Activated T-helper 2 cell treated with anti-CD3 and anti-CD28 coated beads, Interferon-gamma antibody, Interleukin-2, Interleukin-4, amounts not matched to agents 10 μg/mL and 5 μg/mL and 100 μg/mL, durations not matched to agents 14 hours and 24 hours and 36 hours (primary cell): ENCODE data around the gene SPCS3. TPM values are rescaled to one million over a fixed set of nuclear protein-coding genes. Genes with fewer than 3 reads are reported as not detected.
"Not testable (repeated sequence)": the region's sequence is repeated elsewhere in the genome, so short reads cannot be mapped to it uniquely, and the experiment has no call there.

Experiments
- DNase-seq: peaks from one replicate; pipeline ENCODE4 v3.0.0; 2021; ENCODE audit warnings: low spot score
- H3K27ac Mint-ChIP-seq: one replicate; pipeline ENCODE4 v1.8.0; 2021; ENCODE audit warnings: mixed read lengths
- H3K27me3 Mint-ChIP-seq: one replicate; pipeline ENCODE4 v1.8.0; 2021; ENCODE audit warnings: low read depth, mixed read lengths
- H3K36me3 Mint-ChIP-seq: one replicate; pipeline ENCODE4 v1.8.0; 2021; ENCODE audit warnings: low read depth, mixed read lengths
- H3K4me1 Mint-ChIP-seq: one replicate; pipeline ENCODE4 v1.8.0; 2021; ENCODE audit warnings: low read depth, mixed read lengths
- H3K4me3 Mint-ChIP-seq: one replicate; pipeline ENCODE4 v1.8.0; 2021; ENCODE audit warnings: low read depth, mild to moderate bottlenecking, moderate library complexity, mixed read lengths
- H3K9me3 Mint-ChIP-seq: one replicate; pipeline ENCODE4 v1.8.0; 2021; ENCODE audit warnings: mixed read lengths
- intact Hi-C: fragments of 100-400 bp; cut with micrococcal nuclease; formaldehyde crosslinking; loops from one replicate; pipeline ENCODE4 v1.15.1; 2023
- total RNA-seq: library from RNA; stranded (reverse); gene quantifications from 2 replicates; pipeline ENCODE4 v1.2.3, GENCODE V29; 2022

SPCS3 gene
- total RNA-seq, 1 donor from 2014 or later: 208 TPM

GRCh38 chr4:176309046-176309445 is 10.7 kb upstream of the SPCS3 start:
- Mint-ChIP-seq H3K27ac (no peak overlapping the region), H3K4me1 (no peaks in the 10 kb centered on the region), H3K27me3 (peaks cover 24% of the 10 kb centered on the region), H3K36me3 (no peaks in the 10 kb centered on the region), H3K4me3 (no peak overlapping the region), H3K9me3 (no peaks in the 10 kb centered on the region)
- intact Hi-C loops: no loop called here
- DNase-seq: no peak

GRCh38 chr4:176309772-176310171 is 10.0 kb upstream of the SPCS3 start:
- Mint-ChIP-seq H3K36me3 (no peaks in the 10 kb centered on the region), H3K27ac (no peak overlapping the region), H3K4me1 (no peaks in the 10 kb centered on the region), H3K27me3 (peaks cover 22% of the 10 kb centered on the region), H3K9me3 (no peaks in the 10 kb centered on the region), H3K4me3 (no peak overlapping the region)
- intact Hi-C loops: no loop called here
- no peak for DNase-seq

- Mint-ChIP-seq H3K27ac (no peak overlapping the region), H3K9me3 (no peaks in the 10 kb centered on the region), H3K4me1 (peaks cover 6% of the 10 kb centered on the region), H3K27me3 (peaks cover 21% of the 10 kb centered on the region), H3K36me3 (no peaks in the 10 kb centered on the region), H3K4me3 (no peak overlapping the region)
- intact Hi-C loops: no loop called here
- DNase-seq: no peak
These were observed 6.0 kb upstream of the SPCS3 start for GRCh38 chr4:176313596-176314336.

GRCh38 chr4:176319151-176319703 is 539 bp upstream of the SPCS3 start:
- Mint-ChIP-seq H3K27me3 (peaks cover 5% of the 10 kb centered on the region), H3K9me3 (no peaks in the 10 kb centered on the region), H3K36me3 (peaks cover 29% of the 10 kb centered on the region), H3K27ac (peak overlapping the region; percentile 91), H3K4me1 (peaks cover 27% of the 10 kb centered on the region), H3K4me3 (peak overlapping the region; percentile 87)
- intact Hi-C loops: no loop called here
- DNase-seq: no peak

GRCh38 chr4:176320340-176320975 is 692 bp downstream of the SPCS3 start:
- peak overlapping the region; percentile 93 for H3K27ac Mint-ChIP-seq
- intact Hi-C loops: loop anchor here (1.0 to 10.0 kb wide), 4 partner anchors 125 to 1122 kb away; partner anchors contain the start of genes AGA, SPATA4 and WDR17
- H3K27me3 Mint-ChIP-seq: peaks cover 5% of the 10 kb centered on the region
- H3K9me3 Mint-ChIP-seq: no peaks in the 10 kb centered on the region
- peak overlapping the region; percentile 94 for H3K4me3 Mint-ChIP-seq
- peaks cover 30% of the 10 kb centered on the region for H3K4me1 Mint-ChIP-seq
- H3K36me3 Mint-ChIP-seq: peaks cover 31% of the 10 kb centered on the region
- peak; percentile 88 for DNase-seq

GRCh38 chr4:176320976-176321361 is 1.2 kb downstream of the SPCS3 start:
- intact Hi-C loops: loop anchor here (1.0 to 10.0 kb wide), 4 partner anchors 126 to 1121 kb away; partner anchors contain the start of genes AGA, SPATA4 and WDR17
- H3K4me1 Mint-ChIP-seq: peaks cover 30% of the 10 kb centered on the region
- H3K27ac Mint-ChIP-seq: peak overlapping the region; percentile 93
- H3K36me3 Mint-ChIP-seq: peaks cover 31% of the 10 kb centered on the region
- peak overlapping the region; percentile 94 for H3K4me3 Mint-ChIP-seq
- DNase-seq: no peak
- H3K27me3 Mint-ChIP-seq: peaks cover 5% of the 10 kb centered on the region
- H3K9me3 Mint-ChIP-seq: no peaks in the 10 kb centered on the region

- no peak for DNase-seq
- H3K4me3 Mint-ChIP-seq: peak overlapping the region; percentile 94
- H3K27me3 Mint-ChIP-seq: peaks cover 5% of the 10 kb centered on the region
- peak overlapping the region; percentile 93 for H3K27ac Mint-ChIP-seq
- intact Hi-C loops: loop anchor here (5.0 to 10.0 kb wide), 2 partner anchors 254 to 993 kb away; partner anchors contain the start of gene WDR17
- peaks cover 34% of the 10 kb centered on the region for H3K36me3 Mint-ChIP-seq
- H3K9me3 Mint-ChIP-seq: no peaks in the 10 kb centered on the region
- H3K4me1 Mint-ChIP-seq: peaks cover 30% of the 10 kb centered on the region
These were observed 1.8 kb downstream of the SPCS3 start for GRCh38 chr4:176321589-176321988.

GRCh38 chr4:176323511-176324160 is 3.9 kb downstream of the SPCS3 start:
- no peak for DNase-seq
- peaks cover 30% of the 10 kb centered on the region for H3K4me1 Mint-ChIP-seq
- no peak overlapping the region for H3K27ac Mint-ChIP-seq
- no peaks in the 10 kb centered on the region for H3K9me3 Mint-ChIP-seq
- peaks cover 54% of the 10 kb centered on the region for H3K36me3 Mint-ChIP-seq
- H3K4me3 Mint-ChIP-seq: peak overlapping the region; percentile 21
- intact Hi-C loops: loop anchor here (5.0 to 10.0 kb wide), 2 partner anchors 256 to 991 kb away; partner anchors contain the start of gene WDR17
- H3K27me3 Mint-ChIP-seq: no peaks in the 10 kb centered on the region

- peaks cover 57% of the 10 kb centered on the region for H3K36me3 Mint-ChIP-seq
- H3K4me3 Mint-ChIP-seq, DNase-seq, H3K27me3 Mint-ChIP-seq, H3K27ac Mint-ChIP-seq, H3K9me3 Mint-ChIP-seq: not testable (repeated sequence)
- H3K4me1 Mint-ChIP-seq: peaks cover 30% of the 10 kb centered on the region
- intact Hi-C loops: loop anchor here (5.0 to 10.0 kb wide), 2 partner anchors 258 to 990 kb away; partner anchors contain the start of gene WDR17
These were observed 5.1 kb downstream of the SPCS3 start for GRCh38 chr4:176324876-176325275.

GRCh38 chr4:176333076-176333475 is 13.3 kb downstream of the SPCS3 start:
- DNase-seq: no peak
- no peak overlapping the region for H3K27ac Mint-ChIP-seq
- H3K4me3 Mint-ChIP-seq: no peak overlapping the region
- H3K4me1 Mint-ChIP-seq: peaks cover 8% of the 10 kb centered on the region
- peaks cover 54% of the 10 kb centered on the region for H3K36me3 Mint-ChIP-seq
- intact Hi-C loops: no loop called here
- H3K27me3 Mint-ChIP-seq: no peaks in the 10 kb centered on the region
- no peaks in the 10 kb centered on the region for H3K9me3 Mint-ChIP-seq

GRCh38 chr4:176334066-176334465 is 14.3 kb downstream of the SPCS3 start:
- no peaks in the 10 kb centered on the region for H3K27me3 Mint-ChIP-seq

GRCh38 chr4:176335421-176335820 is 15.7 kb downstream of the SPCS3 start:
- no peak for DNase-seq
- Mint-ChIP-seq H3K27ac (no peak overlapping the region), H3K36me3 (peaks cover 41% of the 10 kb centered on the region), H3K27me3 (no peaks in the 10 kb centered on the region), H3K4me3 (no peak overlapping the region), H3K9me3 (no peaks in the 10 kb centered on the region), H3K4me1 (peaks cover 8% of the 10 kb centered on the region)
- intact Hi-C loops: no loop called here

More at GRCh38 chr4:176334066-176334465, 14.3 kb downstream of the SPCS3 start:
- no peak overlapping the region for H3K4me3 Mint-ChIP-seq
- H3K9me3 Mint-ChIP-seq: no peaks in the 10 kb centered on the region
- H3K36me3 Mint-ChIP-seq: peaks cover 47% of the 10 kb centered on the region
- intact Hi-C loops: no loop called here
- no peak overlapping the region for H3K27ac Mint-ChIP-seq
- H3K4me1 Mint-ChIP-seq: peaks cover 8% of the 10 kb centered on the region
- no peak for DNase-seq
